DMS153 treated with DMSO at 0.1 percent for 48 hours (cell line): ENCODE results near the gene PTPN14.
A peak's percentile ranks its signal among the peaks of the same experiment; 100 is the strongest.

ENCODE experiments used
- DNase-seq: peaks from one replicate; lab custom pipeline; 2025; ENCODE audit not compliant: unreplicated experiment; lab: John Stamatoyannopoulos, UW

Gene PTPN14

GRCh38 chr1:214455971-214456867 lies 95.2 kb downstream of the PTPN14 start:
- DNase-seq, result no peak

GRCh38 chr1:214455479-214455878 lies 95.9 kb downstream of the PTPN14 start:
- no peak for DNase-seq

- DNase-seq, result no peak
Observed at GRCh38 chr1:214454569-214455396, 96.6 kb downstream of the PTPN14 start.

GRCh38 chr1:214453109-214453722 lies 98.2 kb downstream of the PTPN14 start:
- no peak for DNase-seq

DNA sequence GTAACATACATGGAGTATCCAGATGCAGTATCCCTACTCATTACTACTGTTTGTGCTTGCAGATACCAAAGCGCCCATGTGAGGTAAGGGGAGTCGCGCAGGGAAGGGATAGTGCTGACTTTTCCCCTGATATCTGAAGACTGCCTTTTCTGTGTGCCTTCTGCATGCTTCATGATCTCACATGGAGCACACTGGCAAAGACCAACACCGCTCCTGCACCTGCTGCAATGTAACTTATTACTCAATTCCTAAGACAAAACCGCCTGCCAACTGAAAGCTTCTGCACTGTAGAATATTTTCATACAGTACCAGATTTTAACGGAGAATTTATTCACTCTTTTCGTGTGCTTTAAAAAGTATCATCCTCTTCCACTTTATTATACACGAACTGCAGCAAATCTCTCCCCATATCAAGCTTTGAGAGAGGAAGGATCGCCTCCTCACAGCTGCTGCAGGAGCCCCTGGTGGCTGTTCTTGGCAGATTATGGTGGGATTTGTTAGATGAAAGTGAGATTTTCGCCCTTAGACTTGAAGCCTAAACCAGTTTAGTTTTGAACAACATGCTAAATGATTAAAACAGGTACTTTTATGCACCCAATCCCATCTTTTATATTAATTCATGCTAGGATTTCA lies 99.1 kb downstream of the PTPN14 start:
- DNase-seq, result no peak

- no peak for DNase-seq
Observed at GRCh38 chr1:214451596-214451995, 99.8 kb downstream of the PTPN14 start.

- no peak for DNase-seq
Observed at GRCh38 chr1:214449371-214449770, 102.0 kb downstream of the PTPN14 start.

DNA sequence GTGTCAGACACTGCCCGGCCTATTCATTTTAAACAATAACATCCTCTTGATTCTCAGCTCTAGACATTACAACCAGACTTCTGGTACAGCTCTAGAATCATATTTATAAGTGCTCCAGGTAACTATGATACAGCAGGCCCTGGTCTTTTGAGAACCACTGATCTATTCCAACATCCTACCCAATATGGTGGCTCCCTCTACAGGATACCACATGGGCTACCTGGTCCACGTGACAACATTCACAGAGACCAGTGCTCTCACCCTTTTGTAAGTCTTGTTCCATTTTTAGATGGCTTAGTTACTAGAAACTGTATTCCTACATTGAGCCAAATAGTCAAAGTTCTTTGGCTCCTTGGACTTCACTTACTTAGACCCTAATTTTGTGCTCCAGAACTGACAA lies 102.9 kb downstream of the PTPN14 start:
- DNase-seq, result no peak

GRCh38 chr1:214447557-214447871 lies 103.9 kb downstream of the PTPN14 start:
- no peak for DNase-seq

DNA sequence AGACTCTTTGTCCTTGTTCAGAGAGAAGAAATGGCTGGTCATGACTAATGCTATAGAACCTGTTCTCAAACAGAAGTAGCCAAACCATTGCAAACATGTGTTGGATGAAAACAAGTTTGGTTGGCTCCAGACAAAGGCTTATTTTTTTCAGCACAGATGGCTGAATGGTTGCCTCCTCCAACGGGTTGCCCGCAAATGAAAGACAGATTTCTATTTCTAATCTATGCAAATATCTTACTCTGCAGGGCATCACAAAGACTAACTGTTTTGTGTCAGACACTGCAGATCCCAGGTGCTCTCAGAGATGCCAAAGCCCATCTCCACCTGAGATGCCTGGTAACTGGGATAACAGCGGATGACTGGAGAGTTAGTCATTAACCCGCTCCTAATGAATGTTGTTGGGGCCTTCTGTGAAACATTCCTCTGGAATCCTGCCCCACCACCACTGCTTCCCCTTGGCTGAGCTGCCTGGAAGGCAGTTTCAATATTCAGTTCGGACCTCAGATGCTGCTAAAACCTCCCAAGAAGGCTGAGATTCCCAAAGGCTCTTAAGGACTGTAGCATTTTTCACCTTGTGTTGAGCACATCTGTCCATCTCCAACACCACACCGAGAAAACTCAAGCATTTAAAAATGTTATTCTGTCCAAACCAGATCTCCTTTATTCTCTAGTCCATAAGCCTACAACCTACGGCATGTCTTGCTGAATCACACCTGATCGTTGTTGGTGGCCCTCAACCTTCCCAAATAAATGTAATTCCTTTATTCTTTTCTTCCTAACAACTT lies 104.4 kb downstream of the PTPN14 start:
- DNase-seq, result no peak

DNA sequence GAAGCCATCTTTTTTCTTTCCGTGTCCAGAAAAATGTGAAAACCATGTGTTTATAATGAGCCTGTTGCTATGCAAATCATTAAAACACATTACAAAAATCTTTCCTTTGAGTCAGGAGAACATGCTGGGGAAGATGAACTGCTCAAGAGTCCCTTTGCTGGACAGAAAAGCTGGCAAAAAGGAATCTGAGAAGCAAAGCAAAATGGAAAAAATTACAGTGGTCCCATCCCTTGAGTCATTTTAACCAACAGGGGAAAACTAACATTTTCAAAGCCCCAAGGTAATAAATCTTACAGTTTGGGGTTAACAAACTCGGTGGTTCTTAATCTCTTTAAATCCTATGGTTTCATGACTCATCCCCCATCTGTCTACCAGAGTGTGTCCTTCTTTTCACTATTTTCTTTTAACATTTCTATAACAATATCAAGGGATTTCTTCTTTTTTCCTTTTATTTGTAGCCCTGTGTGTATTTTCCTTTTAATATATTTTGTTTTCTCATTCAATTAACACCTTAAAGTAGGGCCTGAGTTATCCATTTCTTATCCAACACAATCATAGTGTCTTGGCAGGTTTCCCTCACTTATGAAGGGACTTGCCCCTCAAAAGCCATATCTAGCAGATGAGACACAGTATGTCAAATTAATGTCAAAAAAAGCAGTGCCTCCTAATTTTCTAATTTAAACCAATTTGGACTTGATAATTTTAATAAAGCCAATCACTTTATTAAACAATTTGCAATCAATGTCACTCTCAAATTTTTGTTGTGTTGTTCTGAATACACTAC lies 105.4 kb downstream of the PTPN14 start:
- DNase-seq, result no peak

DNA sequence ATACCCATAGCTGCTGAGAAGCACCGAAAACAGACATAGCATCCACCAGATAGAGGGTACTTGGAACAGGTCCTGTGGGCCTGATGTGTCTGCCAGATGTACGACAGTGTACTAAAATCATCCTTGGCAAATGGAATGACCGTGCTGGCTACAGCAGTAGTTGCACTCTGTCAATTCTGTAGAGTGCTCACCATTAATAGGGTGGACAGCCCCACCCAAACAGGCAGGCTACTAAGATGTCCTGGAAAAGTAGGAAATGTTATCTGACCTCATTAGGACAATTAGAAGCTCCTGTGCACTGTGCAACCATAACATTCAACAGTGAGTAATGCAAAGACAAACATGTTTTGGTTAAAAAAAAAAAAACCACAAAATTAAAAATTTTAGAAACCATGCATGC lies 106.2 kb downstream of the PTPN14 start:
- no peak for DNase-seq

- no peak for DNase-seq
Observed at GRCh38 chr1:214444182-214444939, 107.0 kb downstream of the PTPN14 start.

- DNase-seq, result no peak
Observed at GRCh38 chr1:214441119-214441518, 110.3 kb downstream of the PTPN14 start.

DNA sequence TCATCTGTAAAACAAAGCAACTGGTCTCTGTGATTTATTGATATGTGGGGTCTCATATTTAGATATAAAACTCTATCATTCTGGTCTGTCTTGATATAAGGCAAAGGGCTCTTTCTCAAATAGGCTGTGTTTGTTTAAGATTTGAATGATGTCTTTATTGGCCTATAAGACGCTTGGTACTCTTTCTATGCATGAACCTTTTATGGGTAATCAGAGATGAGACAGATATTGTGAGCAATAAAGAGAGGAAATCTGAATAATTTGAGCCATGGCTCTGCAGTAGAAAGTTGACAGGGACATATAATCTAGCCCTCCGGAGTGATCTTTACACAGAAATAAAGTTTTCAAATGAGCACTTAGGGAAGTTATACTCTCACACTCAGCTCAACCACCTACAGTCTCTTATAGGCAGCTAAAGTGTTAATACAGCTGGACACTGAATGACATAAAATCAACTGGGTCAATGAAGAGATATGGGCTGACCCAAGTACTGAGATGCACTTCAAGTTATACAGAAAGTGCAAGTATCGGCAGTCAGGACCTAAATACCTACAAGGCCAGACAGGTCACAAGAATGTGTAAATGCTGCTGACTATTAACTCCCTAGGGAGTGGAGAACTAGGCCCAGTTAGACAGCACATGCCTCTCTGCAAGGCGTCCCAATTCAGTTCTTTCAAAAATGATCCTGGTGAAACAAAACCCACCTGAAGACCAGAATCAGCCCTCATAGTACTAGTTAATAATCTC lies 111.0 kb downstream of the PTPN14 start:
- no peak for DNase-seq

GRCh38 chr1:214439352-214440119 lies 111.9 kb downstream of the PTPN14 start:
- DNase-seq, result peak; percentile 97

GRCh38 chr1:214438530-214438929 lies 112.9 kb downstream of the PTPN14 start:
- DNase-seq, result no peak

DNA sequence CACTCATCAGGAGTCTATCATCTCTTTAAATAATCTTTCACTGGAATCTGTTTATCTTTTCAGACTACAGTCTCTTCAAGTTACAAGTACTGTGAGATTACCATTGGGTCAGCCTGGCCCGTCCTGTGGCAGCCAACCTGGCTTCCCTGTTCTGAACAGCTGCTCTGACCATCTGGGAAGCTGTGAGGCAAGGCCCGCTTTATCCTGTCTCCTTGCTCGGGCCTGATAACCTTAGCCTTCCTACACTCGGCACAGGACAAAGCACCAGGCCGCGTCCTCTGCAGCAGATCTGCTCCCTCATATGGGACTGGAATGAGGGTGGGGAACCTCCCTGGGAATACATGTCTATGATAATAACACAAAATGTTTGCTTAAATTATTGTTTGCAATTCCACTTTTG lies 113.3 kb downstream of the PTPN14 start:
- DNase-seq, result no peak
